MM.1S (cell line): ENCODE data around the gene DYNLRB1.

Experiments
- DNase-seq: peaks from one replicate; pipeline ENCODE4 v3.0.0-alpha.2; 2015
- H2AFZ ChIP-seq: fragments of 300-600 bp; sonication (generic); 2 replicates; pipeline ENCODE4 v1.6.0; 2016; ENCODE audit warnings: antibody characterized with exemption, low read length
- H3F3A ChIP-seq: fragments of 300-600 bp; sonication (generic); 2 replicates; pipeline ENCODE4 v1.6.1; 2016; ENCODE audit warnings: mild to moderate bottlenecking, antibody characterized with exemption, low read length, moderate library complexity, mixed read lengths; ENCODE audit not compliant: insufficient read depth
- H3K27ac ChIP-seq: fragments of 300-600 bp; sonication (generic); 2 replicates; pipeline ENCODE4 v1.5.1; 2016; ENCODE audit warnings: mild to moderate bottlenecking, low read length
- H3K27me3 ChIP-seq: fragments of 300-600 bp; sonication (generic); replicated peaks from 2 replicates; pipeline ENCODE4 v1.6.0; 2016; ENCODE audit warnings: low read length; ENCODE audit not compliant: insufficient read depth
- H3K36me3 ChIP-seq: fragments of 300-600 bp; sonication (generic); replicated peaks from 2 replicates; pipeline ENCODE4 v1.6.1; 2016; ENCODE audit warnings: mild to moderate bottlenecking, low read length, mixed read lengths; ENCODE audit not compliant: insufficient read depth
- H3K4me1 ChIP-seq: fragments of 300-600 bp; sonication (generic); 2 replicates; pipeline ENCODE4 v1.6.1; 2016; ENCODE audit warnings: low read length, mixed read lengths
- H3K4me2 ChIP-seq: fragments of 300-600 bp; sonication (generic); 2 replicates; pipeline ENCODE4 v1.6.0; 2016; ENCODE audit warnings: low read depth, low read length
- H3K4me3 ChIP-seq: fragments of 300-600 bp; sonication (generic); 2 replicates; pipeline ENCODE4 v1.5.1; 2016; ENCODE audit warnings: low read length, mixed read lengths
- H3K79me2 ChIP-seq: fragments of 300-600 bp; sonication (generic); 2 replicates; pipeline ENCODE4 v1.6.1; 2016; ENCODE audit warnings: mixed run types, low read length, mixed read lengths
- H3K9ac ChIP-seq: fragments of 300-600 bp; sonication (generic); 2 replicates; pipeline ENCODE4 v1.6.1; 2016; ENCODE audit warnings: low read length, mixed read lengths
- H3K9me2 ChIP-seq: fragments of 300-600 bp; sonication (generic); replicated peaks from 2 replicates; pipeline ENCODE4 v1.6.1; 2016; ENCODE audit warnings: mild to moderate bottlenecking, low read length, mixed read lengths; ENCODE audit not compliant: insufficient read depth
- H3K9me3 ChIP-seq: fragments of 300-600 bp; sonication (generic); replicated peaks from 2 replicates; pipeline ENCODE4 v1.6.1; 2016; ENCODE audit warnings: mild to moderate bottlenecking, low read length, mixed read lengths; ENCODE audit not compliant: insufficient read depth
- H4K20me1 ChIP-seq: fragments of 300-600 bp; sonication (generic); 2 replicates; pipeline ENCODE4 v1.6.1; 2016; ENCODE audit warnings: mild to moderate bottlenecking, low read length, moderate library complexity, mixed read lengths; ENCODE audit not compliant: insufficient read depth
- EZH2 ChIP-seq: fragments of 300-600 bp; sonication (generic); optimal IDR thresholded peaks from 2 replicates; pipeline ENCODE3; 2017; ENCODE audit warnings: low read depth, mild to moderate bottlenecking, antibody characterized with exemption, low read length, mixed read lengths
- EZH2phosphoT487 ChIP-seq: fragments of 300-600 bp; sonication (generic); IDR thresholded peaks from 2 replicates; pipeline ENCODE4 v1.6.1; 2018; ENCODE audit warnings: antibody characterized with exemption, low read length
- TF ChIP-seq, protein P1 (sequence below): fragments of 300-600 bp; sonication (generic); IDR thresholded peaks from 2 replicates; pipeline ENCODE4 v1.5.1; 2016; ENCODE audit warnings: antibody characterized with exemption, low read length, mixed read lengths

Gene DYNLRB1

DNA sequence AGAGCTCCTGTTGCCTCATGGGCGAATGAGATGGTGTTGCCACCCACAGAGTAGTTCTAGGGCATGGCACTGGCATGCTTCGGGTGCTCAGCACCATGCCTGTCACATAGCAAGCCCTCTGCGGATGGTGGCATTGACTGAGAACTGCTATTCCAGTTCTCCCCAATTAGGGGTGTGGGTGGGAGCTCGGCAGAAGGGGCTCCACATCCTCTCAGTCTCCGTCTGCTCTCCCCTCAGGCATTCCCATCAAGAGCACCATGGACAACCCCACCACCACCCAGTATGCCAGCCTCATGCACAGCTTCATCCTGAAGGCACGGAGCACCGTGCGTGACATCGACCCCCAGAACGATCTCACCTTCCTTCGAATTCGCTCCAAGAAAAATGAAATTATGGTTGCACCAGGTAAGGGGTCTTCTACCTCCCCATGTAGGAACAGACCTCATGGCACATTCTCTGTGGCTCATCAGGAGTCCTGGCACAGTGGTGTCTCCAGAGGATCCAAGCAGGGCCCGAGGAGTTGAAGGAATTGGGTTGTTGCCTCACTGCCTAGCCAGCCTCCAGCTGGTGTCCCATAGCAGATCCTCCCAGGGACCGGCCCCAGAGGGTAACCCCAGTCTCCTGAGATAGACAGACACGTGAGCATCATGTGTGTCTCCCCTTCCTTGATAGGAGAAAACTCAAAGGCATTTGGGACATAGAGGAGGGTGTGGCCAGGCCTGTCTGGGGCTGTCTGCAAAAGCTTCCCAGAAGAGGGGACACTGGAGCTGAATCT, 18.4 kb downstream of the DYNLRB1 start:
- H3K36me3 ChIP-seq = no peaks in the 10 kb centered on the region; the same call in 1 of the 2 replicates
- H3K4me1 ChIP-seq = no peaks in the 10 kb centered on the region
- DNase-seq = no peak
- H2AFZ ChIP-seq = no peak overlapping the region
- H3K27ac ChIP-seq = no peak overlapping the region
- no peaks in the 10 kb centered on the region for H3K27me3 ChIP-seq
- no peaks in the 10 kb centered on the region for H3K9me2 ChIP-seq
- peaks cover 3% of the 10 kb centered on the region; the same call in 1 of the 2 replicates for H3F3A ChIP-seq
- TF ChIP-seq EZH2 (no peak), EZH2phosphoT487 (no peak)
- TF ChIP-seq, protein P1, sequence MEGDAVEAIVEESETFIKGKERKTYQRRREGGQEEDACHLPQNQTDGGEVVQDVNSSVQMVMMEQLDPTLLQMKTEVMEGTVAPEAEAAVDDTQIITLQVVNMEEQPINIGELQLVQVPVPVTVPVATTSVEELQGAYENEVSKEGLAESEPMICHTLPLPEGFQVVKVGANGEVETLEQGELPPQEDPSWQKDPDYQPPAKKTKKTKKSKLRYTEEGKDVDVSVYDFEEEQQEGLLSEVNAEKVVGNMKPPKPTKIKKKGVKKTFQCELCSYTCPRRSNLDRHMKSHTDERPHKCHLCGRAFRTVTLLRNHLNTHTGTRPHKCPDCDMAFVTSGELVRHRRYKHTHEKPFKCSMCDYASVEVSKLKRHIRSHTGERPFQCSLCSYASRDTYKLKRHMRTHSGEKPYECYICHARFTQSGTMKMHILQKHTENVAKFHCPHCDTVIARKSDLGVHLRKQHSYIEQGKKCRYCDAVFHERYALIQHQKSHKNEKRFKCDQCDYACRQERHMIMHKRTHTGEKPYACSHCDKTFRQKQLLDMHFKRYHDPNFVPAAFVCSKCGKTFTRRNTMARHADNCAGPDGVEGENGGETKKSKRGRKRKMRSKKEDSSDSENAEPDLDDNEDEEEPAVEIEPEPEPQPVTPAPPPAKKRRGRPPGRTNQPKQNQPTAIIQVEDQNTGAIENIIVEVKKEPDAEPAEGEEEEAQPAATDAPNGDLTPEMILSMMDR = no peak
- H4K20me1 ChIP-seq = no peaks in the 10 kb centered on the region; the same call in 1 of the 2 replicates
- H3K4me3 ChIP-seq = no peak overlapping the region
- H3K9ac ChIP-seq = no peak overlapping the region
- H3K79me2 ChIP-seq = peaks cover 30% of the 10 kb centered on the region
- H3K4me2 ChIP-seq = no peak overlapping the region
- H3K9me3 ChIP-seq = no peaks in the 10 kb centered on the region

DNA sequence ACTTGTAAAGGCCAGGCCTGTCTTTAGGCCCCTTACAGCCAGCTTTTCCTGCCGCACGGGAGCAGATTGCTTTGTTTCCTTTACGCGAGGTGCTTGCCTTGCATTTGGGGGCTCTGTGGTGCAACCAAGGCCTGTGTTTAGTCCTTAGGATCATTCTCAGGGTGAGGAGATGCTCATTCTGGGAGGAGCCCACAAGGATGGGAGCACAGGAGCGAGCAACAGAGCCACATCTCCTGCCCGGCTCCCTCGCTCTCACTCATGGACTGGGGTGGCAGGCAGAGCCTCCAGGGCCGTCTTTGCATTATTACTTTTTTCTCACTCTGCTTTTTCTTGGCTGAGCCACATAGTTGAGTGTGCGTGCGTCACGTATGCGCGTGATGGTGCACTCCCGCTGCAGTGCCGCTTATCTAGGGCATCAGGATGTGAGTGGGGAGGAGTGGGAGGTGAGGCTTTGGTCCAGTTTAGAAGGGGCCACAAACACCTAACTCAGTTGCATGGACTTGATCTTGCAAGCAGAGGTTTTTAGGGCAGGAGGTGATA, 19.1 kb downstream of the DYNLRB1 start:
- Histone ChIP-seq H3F3A (no peaks in the 10 kb centered on the region), H4K20me1 (no peaks in the 10 kb centered on the region; the same call in 1 of the 2 replicates), H3K4me2 (no peak overlapping the region), H3K9me2 (no peaks in the 10 kb centered on the region), H2AFZ (no peak overlapping the region), H3K36me3 (no peaks in the 10 kb centered on the region; the same call in 1 of the 2 replicates), H3K4me3 (no peak overlapping the region), H3K27me3 (no peaks in the 10 kb centered on the region), H3K9ac (no peak overlapping the region), H3K27ac (no peak overlapping the region), H3K79me2 (peaks cover 23% of the 10 kb centered on the region), H3K9me3 (no peaks in the 10 kb centered on the region), H3K4me1 (no peaks in the 10 kb centered on the region)
- TF ChIP-seq EZH2phosphoT487 = no peak
- TF ChIP-seq, protein P1 = no peak
- no peak for TF ChIP-seq EZH2
- DNase-seq = no peak

DNA sequence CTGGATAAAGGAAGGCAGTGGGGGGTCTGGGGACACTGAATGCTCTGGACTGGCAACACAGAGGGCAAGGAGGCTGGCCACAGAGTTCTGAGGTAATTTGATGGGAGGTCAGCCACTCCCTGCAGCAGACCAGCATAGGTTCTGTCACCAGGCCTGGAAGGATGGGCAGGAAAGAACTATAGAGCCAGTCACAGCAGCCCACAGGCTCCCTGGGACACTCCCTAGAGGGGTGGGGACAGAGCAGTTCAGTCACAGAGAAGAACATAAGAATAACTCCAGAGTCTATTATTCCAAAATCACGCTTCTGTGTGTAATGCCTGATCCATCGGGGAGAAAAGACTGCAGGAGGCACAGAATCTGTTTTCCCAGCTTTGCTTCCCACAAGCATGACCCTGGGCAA, 19.6 kb downstream of the DYNLRB1 start:
- Histone ChIP-seq H3K27me3 (no peaks in the 10 kb centered on the region), H3F3A (no peaks in the 10 kb centered on the region), H3K9me2 (no peaks in the 10 kb centered on the region), H3K9ac (no peak overlapping the region), H2AFZ (no peak overlapping the region), H3K4me2 (no peak overlapping the region), H3K9me3 (no peaks in the 10 kb centered on the region), H3K4me1 (no peaks in the 10 kb centered on the region), H4K20me1 (no peaks in the 10 kb centered on the region; the same call in 1 of the 2 replicates), H3K27ac (no peak overlapping the region), H3K79me2 (peaks cover 19% of the 10 kb centered on the region), H3K4me3 (no peak overlapping the region), H3K36me3 (no peaks in the 10 kb centered on the region; the same call in 1 of the 2 replicates)
- DNase-seq = no peak
- TF ChIP-seq, protein P1 = no peak
- TF ChIP-seq EZH2phosphoT487 = no peak
- TF ChIP-seq EZH2 = no peak
